Measurements from ENCODE around the gene RNF223.

RNF223 gene

DNA sequence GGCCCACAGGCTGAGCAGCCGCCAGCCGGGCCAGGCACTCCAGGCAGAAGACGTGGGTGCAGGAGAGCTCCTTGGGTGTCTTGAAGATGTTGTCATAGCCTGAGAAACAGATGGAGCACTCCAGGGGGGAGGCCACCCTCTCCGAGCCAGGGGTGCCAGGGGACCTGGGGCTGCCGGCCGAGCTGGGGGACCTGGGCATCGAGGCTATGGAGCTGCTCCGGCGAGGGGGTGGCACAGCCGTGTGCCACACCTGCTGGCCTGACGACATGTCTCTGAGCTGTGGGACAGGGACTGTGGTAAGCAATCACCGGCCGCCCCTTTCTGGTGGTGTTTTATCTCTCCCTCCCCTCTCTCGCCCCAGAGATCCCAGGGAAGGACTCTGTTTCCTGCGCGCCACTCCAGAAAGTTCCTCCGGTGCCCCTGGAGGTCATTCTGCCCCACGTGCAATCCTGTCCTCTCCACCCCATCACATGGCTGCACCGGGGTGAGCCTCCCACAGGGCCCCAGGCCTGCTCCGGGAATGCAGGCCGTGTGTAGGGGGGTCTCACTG lies 1.7 kb downstream of the RNF223 start:
- TF ChIP-seq, protein P1, sequence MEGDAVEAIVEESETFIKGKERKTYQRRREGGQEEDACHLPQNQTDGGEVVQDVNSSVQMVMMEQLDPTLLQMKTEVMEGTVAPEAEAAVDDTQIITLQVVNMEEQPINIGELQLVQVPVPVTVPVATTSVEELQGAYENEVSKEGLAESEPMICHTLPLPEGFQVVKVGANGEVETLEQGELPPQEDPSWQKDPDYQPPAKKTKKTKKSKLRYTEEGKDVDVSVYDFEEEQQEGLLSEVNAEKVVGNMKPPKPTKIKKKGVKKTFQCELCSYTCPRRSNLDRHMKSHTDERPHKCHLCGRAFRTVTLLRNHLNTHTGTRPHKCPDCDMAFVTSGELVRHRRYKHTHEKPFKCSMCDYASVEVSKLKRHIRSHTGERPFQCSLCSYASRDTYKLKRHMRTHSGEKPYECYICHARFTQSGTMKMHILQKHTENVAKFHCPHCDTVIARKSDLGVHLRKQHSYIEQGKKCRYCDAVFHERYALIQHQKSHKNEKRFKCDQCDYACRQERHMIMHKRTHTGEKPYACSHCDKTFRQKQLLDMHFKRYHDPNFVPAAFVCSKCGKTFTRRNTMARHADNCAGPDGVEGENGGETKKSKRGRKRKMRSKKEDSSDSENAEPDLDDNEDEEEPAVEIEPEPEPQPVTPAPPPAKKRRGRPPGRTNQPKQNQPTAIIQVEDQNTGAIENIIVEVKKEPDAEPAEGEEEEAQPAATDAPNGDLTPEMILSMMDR (IDR thresholded peaks at IDR 0.05; ENCODE audit: insufficient read depth, low read length, poor library complexity, severe bottlenecking) = no peak
- DNase-seq (ENCODE audit: extremely low read depth, insufficient read length) = no peak
- Histone ChIP-seq H3K27me3 (replicated peaks; ENCODE audit: control insufficient read depth, insufficient read depth, low read length) (no peaks in the 10 kb centered on the region), H3K36me3 (ENCODE audit: control insufficient read depth, insufficient read depth, low read length) (no peaks in the 10 kb centered on the region), H3K4me3 (replicated peaks; ENCODE audit: low read depth, low read length) (no peak overlapping the region)

GRCh38 chr1:1071486-1072298 lies 2.4 kb downstream of the RNF223 start:
- TF ChIP-seq, protein P1 (IDR thresholded peaks at IDR 0.05; ENCODE audit: insufficient read depth, low read length, poor library complexity, severe bottlenecking) = no peak
- H3K4me3 ChIP-seq (replicated peaks; ENCODE audit: low read depth, low read length) = no peak overlapping the region
- no peak for DNase-seq (ENCODE audit: extremely low read depth, insufficient read length)
- H3K36me3 ChIP-seq (ENCODE audit: control insufficient read depth, insufficient read depth, low read length) = no peaks in the 10 kb centered on the region
- no peaks in the 10 kb centered on the region for H3K27me3 ChIP-seq (replicated peaks; ENCODE audit: control insufficient read depth, insufficient read depth, low read length)

GRCh38 chr1:1069711-1070676 lies 4.1 kb downstream of the RNF223 start:
- Histone ChIP-seq H3K27me3 (replicated peaks; ENCODE audit: control insufficient read depth, insufficient read depth, low read length) (no peaks in the 10 kb centered on the region), H3K4me3 (replicated peaks; ENCODE audit: low read depth, low read length) (no peak overlapping the region), H3K36me3 (ENCODE audit: control insufficient read depth, insufficient read depth, low read length) (no peaks in the 10 kb centered on the region)
- DNase-seq (ENCODE audit: extremely low read depth, insufficient read length) = no peak
- TF ChIP-seq, protein P1 (IDR thresholded peaks at IDR 0.05; ENCODE audit: insufficient read depth, low read length, poor library complexity, severe bottlenecking) = no peak

GRCh38 chr1:1069056-1069710 lies 4.9 kb downstream of the RNF223 start:
- TF ChIP-seq, protein P1 (IDR thresholded peaks at IDR 0.05; ENCODE audit: insufficient read depth, low read length, poor library complexity, severe bottlenecking) = no peak
- DNase-seq (ENCODE audit: extremely low read depth, insufficient read length) = peak; percentile 87
- Histone ChIP-seq H3K36me3 (ENCODE audit: control insufficient read depth, insufficient read depth, low read length) (no peaks in the 10 kb centered on the region), H3K4me3 (replicated peaks; ENCODE audit: low read depth, low read length) (peak overlapping the region; percentile 85), H3K27me3 (replicated peaks; ENCODE audit: control insufficient read depth, insufficient read depth, low read length) (no peaks in the 10 kb centered on the region)

- TF ChIP-seq, protein P1 (IDR thresholded peaks at IDR 0.05; ENCODE audit: insufficient read depth, low read length, poor library complexity, severe bottlenecking) = no peak
- Histone ChIP-seq H3K4me3 (replicated peaks; ENCODE audit: low read depth, low read length) (peak overlapping the region; percentile 85), H3K36me3 (ENCODE audit: control insufficient read depth, insufficient read depth, low read length) (no peaks in the 10 kb centered on the region), H3K27me3 (replicated peaks; ENCODE audit: control insufficient read depth, insufficient read depth, low read length) (no peaks in the 10 kb centered on the region)
- peak; percentile 57 for DNase-seq (ENCODE audit: extremely low read depth, insufficient read length)
Measured at GRCh38 chr1:1068517-1069055, 5.5 kb downstream of the RNF223 start.
